GM12878 (cell line): ENCODE measurements around the gene SCARF1. TPM values are rescaled to one million over a fixed set of nuclear protein-coding genes. Genes with fewer than 3 reads are reported as not detected.

Experiments used
- ATAC-seq: fragments of 200-7000 bp; cut with Tn5 transposase; 3 replicates; pipeline ENCODE4 v1.9.1; 2020; ENCODE audit warnings: mild to moderate bottlenecking, moderate library complexity
- BruUV-seq: library from RNA; stranded (reverse); fragments of 400-500 nt; replicated peaks from 2 replicates; lab custom pipeline; 2021; lab: Mats Ljungman, UMichigan
- CTCF ChIA-PET: fragments of 300-600 bp; sonication (Branson Sonifier 250); formaldehyde crosslinking; extraction: SDS; loops from one replicate; lab custom pipeline; 2021; ENCODE audit warnings: inconsistent platforms; lab: Yijun Ruan, JAX
- POLR2A ChIA-PET: fragments of 350-600 bp; formaldehyde crosslinking; extraction: SDS; loops from one replicate; lab custom pipeline; 2021; ENCODE audit warnings: inconsistent platforms; lab: Charles Lee
- RAD21 ChIA-PET: fragments of 300-600 bp; sonication (Branson Sonifier 250); formaldehyde crosslinking; loops from one replicate; lab custom pipeline; 2023; ENCODE audit warnings: antibody characterized with exemption; ENCODE audit not compliant: unreplicated experiment; lab: Charles Lee
- SMC1A ChIA-PET: fragments of 300-600 bp; sonication (Branson Sonifier 250); formaldehyde crosslinking; loops from one replicate; lab custom pipeline; 2023; ENCODE audit not compliant: unreplicated experiment, uncharacterized antibody; lab: Charles Lee
- DNase-seq: peaks from one replicate; pipeline ENCODE4 v3.0.0-alpha.2; 2011; ENCODE audit warnings: low read depth, low spot score
- FAIRE-seq: peaks from 3 replicates; lab custom pipeline; 2011; peaks lifted over from hg19 to GRCh38; lab: Jason Lieb, UNC
- H2AFZ ChIP-seq: 2 replicates; pipeline ENCODE4 v1.6.0; 2011; ENCODE audit warnings: low read depth, low read length, control low read depth; ENCODE audit not compliant: control insufficient read depth
- H3K27ac ChIP-seq: 2 replicates; pipeline ENCODE4 v1.5.1; 2011; ENCODE audit warnings: control low read depth; ENCODE audit not compliant: control insufficient read depth, insufficient read depth
- H3K27me3 ChIP-seq, 2 experiments: replicated peaks in 1 of 2; 2 replicates each; pipeline versions ENCODE4 v1.6.0 to v1.6.1; 2011; ENCODE audit warnings: low read length in 1 of 2; ENCODE audit not compliant: control insufficient read depth in 2 of 2, insufficient read depth in 2 of 2
- H3K36me3 ChIP-seq, 2 experiments: 2 replicates each; pipeline ENCODE4 v1.5.1; 2011; ENCODE audit warnings: low read length in 1 of 2; ENCODE audit not compliant: control insufficient read depth in 2 of 2, insufficient read depth in 2 of 2
- H3K4me1 ChIP-seq: 2 replicates; pipeline ENCODE4 v1.6.1; 2011; ENCODE audit warnings: mild to moderate bottlenecking, low read length, moderate library complexity, mixed read lengths; ENCODE audit not compliant: control insufficient read depth, insufficient read depth
- H3K4me2 ChIP-seq: 2 replicates; pipeline ENCODE4 v1.6.0; 2011; ENCODE audit warnings: control low read depth; ENCODE audit not compliant: control insufficient read depth, insufficient read depth
- H3K4me3 ChIP-seq: fragments of 200-600 bp; sonication (generic); 2 replicates; pipeline ENCODE4 v1.5.1; 2016
- H3K79me2 ChIP-seq: 2 replicates; pipeline ENCODE4 v1.6.0; 2011; ENCODE audit warnings: low read length; ENCODE audit not compliant: control insufficient read depth, insufficient read depth
- H3K9ac ChIP-seq: 2 replicates; pipeline ENCODE4 v1.8.0; 2011; ENCODE audit warnings: low read length, control low read depth, mixed read lengths; ENCODE audit not compliant: control insufficient read depth, insufficient read depth
- H3K9me3 ChIP-seq: replicated peaks from 3 replicates; pipeline ENCODE4 v1.5.1; 2011; ENCODE audit warnings: mild to moderate bottlenecking, low read length; ENCODE audit not compliant: control insufficient read depth, insufficient read depth
- H4K20me1 ChIP-seq: 2 replicates; pipeline ENCODE4 v1.6.0; 2011; ENCODE audit not compliant: control insufficient read depth, insufficient read depth
- CBX3 ChIP-seq: fragments of 200-600 bp; sonication (generic); IDR thresholded peaks from 2 replicates; pipeline ENCODE4 v1.6.1; 2016; ENCODE audit warnings: low read depth, borderline replicate concordance
- FOS ChIP-seq: IDR thresholded peaks from 3 replicates; pipeline ENCODE4 v1.6.1; 2011; ENCODE audit warnings: borderline replicate concordance; ENCODE audit not compliant: insufficient read length; ENCODE audit errors: extremely low read depth
- HDAC2 ChIP-seq: fragments of 200-600 bp; sonication (generic); IDR thresholded peaks from 2 replicates; pipeline ENCODE4 v1.6.1; 2017
- IKZF2 ChIP-seq, 2 experiments: fragments of 450-650 bp; IDR thresholded peaks; 2 replicates each; pipeline ENCODE4 v1.6.1; 2017; ENCODE audit warnings: mild to moderate bottlenecking in 2 of 2, moderate library complexity in 2 of 2
- IRF4 ChIP-seq: IDR thresholded peaks from 2 replicates; pipeline ENCODE4 v1.6.1; 2011; ENCODE audit warnings: low read depth, low read length
- JUND ChIP-seq: IDR thresholded peaks from 2 replicates; pipeline ENCODE4 v1.6.1; 2012; ENCODE audit warnings: low read depth, mild to moderate bottlenecking, low read length, improper control_type of control experiment, moderate library complexity
- POLR2AphosphoS2 ChIP-seq: IDR thresholded peaks from 2 replicates; pipeline ENCODE4 v1.6.1; 2011; ENCODE audit warnings: low read depth, mild to moderate bottlenecking, low read length, improper control_type of control experiment, moderate library complexity
- SP1 ChIP-seq: IDR thresholded peaks from one replicate; pipeline ENCODE4 v1.6.1; 2011; ENCODE audit warnings: low read depth, low read length
- TCF7 ChIP-seq: IDR thresholded peaks from 2 replicates; pipeline ENCODE4 v1.6.1; 2014; ENCODE audit warnings: antibody characterized with exemption, borderline replicate concordance
- WGBS: methylation state at CpG from one replicate; pipeline ENCODE4 v1.1.6; 2016; ENCODE audit warnings: low lambda C conversion rate; ENCODE audit not compliant: insufficient replicate concordance, insufficient coverage; ENCODE audit errors: missing lambda C conversion rate; 5-methylcytosine and 5-hydroxymethylcytosine counted together
- in situ Hi-C: fragments of 300-500 bp; cut with MboI; formaldehyde crosslinking; loops from 9 replicates; pipeline ENCODE4 v1.14.3; 2018; ENCODE audit warnings: mixed read lengths
- intact Hi-C: fragments of 100-400 bp; cut with micrococcal nuclease; formaldehyde crosslinking; loops from one replicate; pipeline ENCODE4 v1.14.2; 2022; ENCODE audit not compliant: unreplicated experiment
- polyA plus RNA-seq, 11 experiments: library from polyadenylated mRNA; depleted of rRNA in 4 of 11; unstranded in 6 of 11; stranded (reverse) in 5 of 11; fragments of >200 nt; fragmentation: Nextera tagmentation in 4 of 11; fragmentation: Illumina TruSeq in 1 of 11; extraction: Ambion mirVana in 4 of 11; extraction: Trizol in 1 of 11; gene quantifications; 1 replicate in 1 of 11; 2 replicates in 10 of 11; pipeline versions ENCODE4 v1.2.1 to v1.2.3, GENCODE V29; 2011 to 2016; ENCODE audit warnings: inconsistent platforms in 2 of 11, missing spikeins in 2 of 11, low read depth in 1 of 11
- total RNA-seq, 4 experiments: library from RNA; depleted of rRNA in 3 of 4; stranded (reverse); fragments of >200 nt in 3 of 4; fragmentation: Illumina TruSeq in 1 of 4; extraction: Trizol in 1 of 4; gene quantifications; 2 replicates each; pipeline versions ENCODE4 v1.2.1 to v1.2.3, GENCODE V29; 2013 to 2021
- TF ChIP-seq, protein P1 (sequence below): fragments of 450-650 bp; IDR thresholded peaks from 2 replicates; pipeline ENCODE4 v1.6.1; 2017; ENCODE audit warnings: mild to moderate bottlenecking
- TF ChIP-seq, protein P2 (sequence below): fragments of 450-650 bp; formaldehyde crosslinking; IDR thresholded peaks from 2 replicates; pipeline ENCODE4 v1.5.0; 2022; ENCODE audit warnings: mild to moderate bottlenecking, missing genetic modification characterization

The SCARF1 gene
- total and polyA plus RNA-seq, 10 of the 15 experiments (the other 5 are each of a cell fraction or from before 2014, with no cell fraction given) = 0.10 to 1.7 (median 0.43) TPM

DNA sequence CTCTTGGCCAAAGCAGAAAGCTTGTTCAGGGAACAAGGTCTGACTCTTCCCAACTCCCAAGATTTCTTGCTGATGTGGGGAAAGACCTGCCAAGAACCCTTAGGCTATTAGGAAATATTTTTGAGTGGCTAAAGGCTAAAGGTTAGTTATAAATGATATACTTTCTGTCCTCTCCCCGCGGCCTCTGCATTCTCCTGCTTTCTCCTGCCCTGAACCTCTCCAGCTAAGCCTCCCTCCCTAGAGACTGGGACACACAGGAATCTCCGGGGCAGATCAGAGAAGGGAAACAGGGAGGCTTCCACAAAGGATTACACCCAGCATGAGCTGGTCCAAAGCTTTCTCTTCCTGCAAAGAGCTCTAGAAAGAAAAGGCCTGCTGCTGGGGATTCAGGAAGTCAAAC is 19.2 kb downstream of the SCARF1 start:
- H3K27ac ChIP-seq = no peak overlapping the region
- no TSS peak for BruUV-seq
- peaks cover 6% of the 10 kb centered on the region for H3K79me2 ChIP-seq

More for the DNA sequence above, 19.2 kb downstream of the SCARF1 start:
- ChIA-PET POLR2A (interaction anchor here (0.6 to 6.0 kb wide), 11 partner anchors 10 to 110 kb away, joined by 3 to 56 read pairs (median 5); partner anchors contain the start of genes INPP5K and RILP), RAD21 (interaction anchor here (0.7 to 10.0 kb wide), 5 partner anchors 20 to 152 kb away, joined by 3 to 317 read pairs (median 4); no protein-coding TSS in a partner anchor), SMC1A (interaction anchor here (0.9 to 3.5 kb wide), 6 partner anchors 19 to 173 kb away, joined by 3 to 34 read pairs (median 8); no protein-coding TSS in a partner anchor), CTCF (interaction anchor here (0.7 to 9.9 kb wide), 9 partner anchors 10 to 419 kb away, joined by 3 to 380 read pairs (median 8); partner anchors contain the start of genes INPP5K and RILP)
- in situ Hi-C loops = loop anchor here (10.0 kb wide), 1 partner anchor 52 kb away; no protein-coding TSS in a partner anchor
- intact Hi-C loops = loop anchor here (2.0 to 5.0 kb wide), 2 partner anchors 20 to 34 kb away; no protein-coding TSS in a partner anchor
- peak overlapping the region; percentile 100; the same call in 1 of the 2 replicates for H3K4me2 ChIP-seq
- peaks cover 36% of the 10 kb centered on the region for H3K4me1 ChIP-seq
- H3K9me3 ChIP-seq = no peaks in the 10 kb centered on the region
- no peak overlapping the region for H3K4me3 ChIP-seq
- H3K36me3 ChIP-seq = no peaks in the 10 kb centered on the region
- H3K9ac ChIP-seq = peak overlapping the region; percentile 18; the same call in 1 of the 2 replicates
- TF ChIP-seq, protein P1, sequence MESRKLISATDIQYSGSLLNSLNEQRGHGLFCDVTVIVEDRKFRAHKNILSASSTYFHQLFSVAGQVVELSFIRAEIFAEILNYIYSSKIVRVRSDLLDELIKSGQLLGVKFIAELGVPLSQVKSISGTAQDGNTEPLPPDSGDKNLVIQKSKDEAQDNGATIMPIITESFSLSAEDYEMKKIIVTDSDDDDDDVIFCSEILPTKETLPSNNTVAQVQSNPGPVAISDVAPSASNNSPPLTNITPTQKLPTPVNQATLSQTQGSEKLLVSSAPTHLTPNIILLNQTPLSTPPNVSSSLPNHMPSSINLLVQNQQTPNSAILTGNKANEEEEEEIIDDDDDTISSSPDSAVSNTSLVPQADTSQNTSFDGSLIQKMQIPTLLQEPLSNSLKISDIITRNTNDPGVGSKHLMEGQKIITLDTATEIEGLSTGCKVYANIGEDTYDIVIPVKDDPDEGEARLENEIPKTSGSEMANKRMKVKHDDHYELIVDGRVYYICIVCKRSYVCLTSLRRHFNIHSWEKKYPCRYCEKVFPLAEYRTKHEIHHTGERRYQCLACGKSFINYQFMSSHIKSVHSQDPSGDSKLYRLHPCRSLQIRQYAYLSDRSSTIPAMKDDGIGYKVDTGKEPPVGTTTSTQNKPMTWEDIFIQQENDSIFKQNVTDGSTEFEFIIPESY = no peak
- TF ChIP-seq IKZF2 (IDR thresholded peaks at IDR 0.05) (no peak), TCF7 (no peak), SP1 (no peak), FOS (no peak), CBX3 (no peak), IRF4 (no peak), HDAC2 (no peak), POLR2AphosphoS2 (no peak), JUND (no peak)
- TF ChIP-seq, protein P2, sequence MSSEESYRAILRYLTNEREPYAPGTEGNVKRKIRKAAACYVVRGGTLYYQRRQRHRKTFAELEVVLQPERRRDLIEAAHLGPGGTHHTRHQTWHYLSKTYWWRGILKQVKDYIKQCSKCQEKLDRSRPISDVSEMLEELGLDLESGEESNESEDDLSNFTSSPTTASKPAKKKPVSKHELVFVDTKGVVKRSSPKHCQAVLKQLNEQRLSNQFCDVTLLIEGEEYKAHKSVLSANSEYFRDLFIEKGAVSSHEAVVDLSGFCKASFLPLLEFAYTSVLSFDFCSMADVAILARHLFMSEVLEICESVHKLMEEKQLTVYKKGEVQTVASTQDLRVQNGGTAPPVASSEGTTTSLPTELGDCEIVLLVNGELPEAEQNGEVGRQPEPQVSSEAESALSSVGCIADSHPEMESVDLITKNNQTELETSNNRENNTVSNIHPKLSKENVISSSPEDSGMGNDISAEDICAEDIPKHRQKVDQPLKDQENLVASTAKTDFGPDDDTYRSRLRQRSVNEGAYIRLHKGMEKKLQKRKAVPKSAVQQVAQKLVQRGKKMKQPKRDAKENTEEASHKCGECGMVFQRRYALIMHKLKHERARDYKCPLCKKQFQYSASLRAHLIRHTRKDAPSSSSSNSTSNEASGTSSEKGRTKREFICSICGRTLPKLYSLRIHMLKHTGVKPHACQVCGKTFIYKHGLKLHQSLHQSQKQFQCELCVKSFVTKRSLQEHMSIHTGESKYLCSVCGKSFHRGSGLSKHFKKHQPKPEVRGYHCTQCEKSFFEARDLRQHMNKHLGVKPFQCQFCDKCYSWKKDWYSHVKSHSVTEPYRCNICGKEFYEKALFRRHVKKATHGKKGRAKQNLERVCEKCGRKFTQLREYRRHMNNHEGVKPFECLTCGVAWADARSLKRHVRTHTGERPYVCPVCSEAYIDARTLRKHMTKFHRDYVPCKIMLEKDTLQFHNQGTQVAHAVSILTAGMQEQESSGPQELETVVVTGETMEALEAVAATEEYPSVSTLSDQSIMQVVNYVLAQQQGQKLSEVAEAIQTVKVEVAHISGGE (CRISPR knock-in tag) = no peak
- no peaks in the 10 kb centered on the region for H3K27me3 ChIP-seq
- no peak for ATAC-seq
- no peak for FAIRE-seq
- H4K20me1 ChIP-seq = no peaks in the 10 kb centered on the region
- H2AFZ ChIP-seq = no peak overlapping the region; the same call in 1 of the 2 replicates
- DNase-seq = no peak
- WGBS = 88% methylated on average over 3 of the region's 3 CpGs
